Ovary (tissue), 9 donors: ENCODE measurements around the gene S100A14. TPM values are rescaled to one million over a fixed set of nuclear protein-coding genes. Genes with fewer than 3 reads are reported as not detected.

Experiments
- DNase-seq, 5 donors: peaks; one replicate each; pipeline ENCODE4 v3.0.0-alpha.2; 2019 to 2020
- H3K27ac ChIP-seq, 2 donors: fragments of 200-600 bp; one replicate each; pipeline versions ENCODE4 v1.5.1 to v1.8.0; 2019 to 2022
- H3K27me3 ChIP-seq: fragments of 200-600 bp; one replicate; pipeline ENCODE4 v1.8.0; 2022
- H3K36me3 ChIP-seq: fragments of 200-600 bp; sonication (generic); one replicate; pipeline ENCODE4 v1.5.1; 2019
- H3K4me1 ChIP-seq: one replicate; pipeline ENCODE4 v1.8.1; 2013; ENCODE audit warnings: mild to moderate bottlenecking, moderate library complexity; ENCODE audit not compliant: insufficient read depth
- H3K4me3 ChIP-seq: fragments of 200-600 bp; sonication (generic); one replicate; pipeline ENCODE4 v1.5.1; 2017
- H3K9me3 ChIP-seq, 2 donors: fragments of 200-600 bp in 1 of 2; sonication (generic) in 1 of 2; one replicate each; pipeline versions ENCODE4 v1.5.1 to v1.8.1; 2013 to 2019; ENCODE audit warnings: mild to moderate bottlenecking in 1 of 2, moderate library complexity in 1 of 2
- EP300 ChIP-seq: sonication (generic); formaldehyde crosslinking; IDR thresholded peaks from one replicate; pipeline ENCODE4 v1.6.1; 2017; ENCODE audit warnings: antibody characterized with exemption
- POLR2A ChIP-seq: fragments of 450-650 bp; IDR thresholded peaks from one replicate; pipeline ENCODE4 v1.6.1; 2017; ENCODE audit warnings: antibody characterized with exemption, mild to moderate bottlenecking, moderate library complexity
- whole genome bisulfite sequencing, 3 donors: extraction: QIAGEN DNeasy Blood & Tissue Kit in 1 of 3; methylation state at CpG; one replicate each; pipeline versions ENCODE4 v1.1.5 to v1.1.7; 2013 to 2017; 5-methylcytosine and 5-hydroxymethylcytosine counted together
- intact Hi-C, 4 donors: fragments of 100-400 bp; cut with DNase I; formaldehyde crosslinking; loops; one replicate each; pipeline versions ENCODE4 v1.11.0 to v1.15.1; 2022 to 2023
- polyA plus RNA-seq, 2 donors: library from polyadenylated mRNA; stranded (reverse); fragments of 200-250 nt in 1 of 2; fragments of 350-450 nt in 1 of 2; fragmentation: Illumina TruSeq in 1 of 2; extraction: RNeasy Lipid Tissue Mini Kit (QIAGEN cat#74804) in 1 of 2; gene quantifications; one replicate each; pipeline ENCODE4 v1.2.3, GENCODE V29; 2013 to 2014
- total RNA-seq, 7 donors: library from RNA; depleted of rRNA in 2 of 7; stranded (reverse); fragments of >200 nt in 2 of 7; fragmentation: NEBNext Ultra II Directional in 3 of 7; extraction: Animal tissue kit (Norgen Biotek cat#: 25700) in 3 of 7; gene quantifications; one replicate each; pipeline versions ENCODE4 v1.1.0 to v1.2.4, GENCODE V29; 2016 to 2023
- TF ChIP-seq, protein P1 (sequence below), 3 donors: fragments of 450-650 bp in 2 of 3; fragments of 200-600 bp in 1 of 3; IDR thresholded peaks; one replicate each; pipeline versions ENCODE4 v1.5.1 to v1.8.0; 2016 to 2022; ENCODE audit warnings: antibody characterized with exemption in 3 of 3, mild to moderate bottlenecking in 1 of 3
- donor health status: DM: no; HTN: no; CAD: no; lungs with moderate emphysema.
- donor health status: DM: no; HTN: no; CAD: no.
- donor health status: Bipolar disorder and iron deficiency.
- donor health status: DM: yes; HTN: yes; CAD: no.
- donor health status: DM: no; HTN: no; CAD: no.
- donor health status: DM: yes; HTN: yes; CAD: no.

The S100A14 gene
- total and polyA plus RNA-seq, 9 donors: 0.40 to 19.8 (median 2.1) TPM; not detected in 2

DNA sequence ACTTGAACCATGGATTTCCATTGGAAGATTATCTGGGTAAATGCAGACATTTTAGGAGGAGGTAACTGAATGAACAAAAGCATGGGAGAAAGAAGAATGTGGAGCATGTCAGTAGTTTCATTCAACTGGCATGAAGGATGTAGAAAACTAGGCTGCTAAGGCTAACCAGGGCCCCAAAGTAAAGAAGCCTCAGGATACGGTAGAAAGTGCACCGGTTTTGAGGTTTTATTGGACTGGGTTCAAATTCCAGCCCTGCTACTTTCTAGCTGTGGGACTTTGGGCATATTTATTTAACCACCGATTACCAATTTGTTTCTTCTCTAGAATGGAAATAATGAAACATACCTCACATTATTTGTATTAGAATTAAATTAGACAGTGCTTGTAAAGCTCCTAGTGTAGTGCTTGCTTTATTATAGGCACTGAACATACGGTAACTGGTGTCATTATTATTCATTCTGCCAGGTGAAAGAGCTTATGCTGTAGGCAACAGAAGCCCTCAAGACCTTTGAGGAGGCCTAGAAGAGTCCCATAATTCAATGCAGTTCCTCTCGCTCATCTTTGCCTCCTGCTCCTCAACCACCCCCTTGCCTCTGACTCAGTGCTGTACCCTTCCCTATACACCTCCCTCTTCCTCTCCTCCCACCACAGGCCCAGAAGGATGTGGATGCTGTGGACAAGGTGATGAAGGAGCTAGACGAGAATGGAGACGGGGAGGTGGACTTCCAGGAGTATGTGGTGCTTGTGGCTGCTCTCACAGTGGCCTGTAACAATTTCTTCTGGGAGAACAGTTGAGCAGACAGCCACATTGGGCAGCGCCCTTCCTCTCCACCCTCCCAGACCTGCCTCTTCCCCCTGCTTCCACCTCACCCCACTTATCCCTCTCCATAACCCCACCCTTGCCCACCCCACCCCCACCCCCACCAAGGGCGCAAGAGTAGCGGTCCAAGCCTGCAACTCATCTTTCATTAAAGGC, 15.2 kb upstream of the S100A14 start:
- H3K4me3 ChIP-seq: no peak overlapping the region
- H3K36me3 ChIP-seq: no peaks in the 10 kb centered on the region
- intact Hi-C loops: loop anchor here in 1 of 4 donors (10.0 kb wide), 1 partner anchor 117 kb away; no protein-coding TSS in a partner anchor
- WGBS, 3 donors: 79 to 81% (median 80%) methylated on average over 10 of the region's 10 CpGs
- TF ChIP-seq, protein P1, sequence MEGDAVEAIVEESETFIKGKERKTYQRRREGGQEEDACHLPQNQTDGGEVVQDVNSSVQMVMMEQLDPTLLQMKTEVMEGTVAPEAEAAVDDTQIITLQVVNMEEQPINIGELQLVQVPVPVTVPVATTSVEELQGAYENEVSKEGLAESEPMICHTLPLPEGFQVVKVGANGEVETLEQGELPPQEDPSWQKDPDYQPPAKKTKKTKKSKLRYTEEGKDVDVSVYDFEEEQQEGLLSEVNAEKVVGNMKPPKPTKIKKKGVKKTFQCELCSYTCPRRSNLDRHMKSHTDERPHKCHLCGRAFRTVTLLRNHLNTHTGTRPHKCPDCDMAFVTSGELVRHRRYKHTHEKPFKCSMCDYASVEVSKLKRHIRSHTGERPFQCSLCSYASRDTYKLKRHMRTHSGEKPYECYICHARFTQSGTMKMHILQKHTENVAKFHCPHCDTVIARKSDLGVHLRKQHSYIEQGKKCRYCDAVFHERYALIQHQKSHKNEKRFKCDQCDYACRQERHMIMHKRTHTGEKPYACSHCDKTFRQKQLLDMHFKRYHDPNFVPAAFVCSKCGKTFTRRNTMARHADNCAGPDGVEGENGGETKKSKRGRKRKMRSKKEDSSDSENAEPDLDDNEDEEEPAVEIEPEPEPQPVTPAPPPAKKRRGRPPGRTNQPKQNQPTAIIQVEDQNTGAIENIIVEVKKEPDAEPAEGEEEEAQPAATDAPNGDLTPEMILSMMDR (IDR thresholded peaks at IDR 0.05): no peak
- TF ChIP-seq EP300 (no peak), POLR2A (no peak)
- peaks cover 7% of the 10 kb centered on the region for H3K4me1 ChIP-seq
- peak in 1 of 5 donors; percentile 26 for DNase-seq
- no peaks in the 10 kb centered on the region for H3K27me3 ChIP-seq
- H3K9me3 ChIP-seq: no peaks in the 10 kb centered on the region
- H3K27ac ChIP-seq: no peak overlapping the region

DNA sequence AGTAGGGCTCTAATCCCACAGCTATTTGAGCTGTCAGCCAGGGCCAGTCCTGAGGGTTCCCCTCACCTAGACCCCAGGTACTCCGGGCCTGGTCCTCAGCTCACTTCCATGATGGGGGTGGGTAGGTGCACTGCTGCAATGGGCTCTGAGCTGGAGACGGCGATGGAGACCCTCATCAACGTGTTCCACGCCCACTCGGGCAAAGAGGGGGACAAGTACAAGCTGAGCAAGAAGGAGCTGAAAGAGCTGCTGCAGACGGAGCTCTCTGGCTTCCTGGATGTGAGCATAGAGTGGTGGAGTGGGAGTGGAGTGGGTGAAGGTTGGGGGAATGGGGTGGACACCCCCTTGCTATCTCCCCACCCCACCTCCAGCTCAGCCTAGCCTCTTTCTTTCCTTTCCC, 14.3 kb upstream of the S100A14 start:
- H3K27me3 ChIP-seq: no peaks in the 10 kb centered on the region
- H3K9me3 ChIP-seq: no peaks in the 10 kb centered on the region
- H3K4me1 ChIP-seq: peaks cover 3% of the 10 kb centered on the region
- intact Hi-C loops: loop anchor here in 1 of 4 donors (10.0 kb wide), 1 partner anchor 116 kb away; no protein-coding TSS in a partner anchor
- 85 to 91% (median 89%) methylated on average over 7 of the region's 7 CpGs for WGBS, 3 donors
- no peak overlapping the region for H3K27ac ChIP-seq
- no peak overlapping the region for H3K4me3 ChIP-seq
- H3K36me3 ChIP-seq: no peaks in the 10 kb centered on the region
- DNase-seq: no peak
- TF ChIP-seq, protein P1 (IDR thresholded peaks at IDR 0.05): no peak
- TF ChIP-seq POLR2A: no peak
- TF ChIP-seq EP300: no peak

DNA sequence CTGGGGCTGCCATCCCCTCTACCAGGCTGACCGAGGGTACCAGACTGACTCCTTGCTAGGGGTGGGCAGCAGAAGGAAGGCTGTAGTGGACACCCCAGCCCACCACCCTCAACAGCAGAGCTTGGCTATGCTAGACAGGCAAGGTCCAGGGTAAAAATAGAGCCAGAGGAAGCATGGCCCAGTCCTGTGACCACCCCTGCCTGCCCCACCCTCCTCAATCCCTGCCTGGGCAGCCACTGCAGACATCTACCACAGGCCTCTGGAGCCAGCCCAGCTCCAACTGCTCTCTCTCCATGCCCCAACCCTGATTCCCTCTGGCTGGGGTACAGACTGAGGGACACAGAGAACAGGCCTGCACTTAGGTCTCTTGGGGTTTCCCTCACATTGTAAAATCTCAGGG, 13.8 kb upstream of the S100A14 start:
- intact Hi-C loops: loop anchor here in 2 of 4 donors (10.0 kb wide), 2 partner anchors 55 to 115 kb away; no protein-coding TSS in a partner anchor
- no peaks in the 10 kb centered on the region for H3K27me3 ChIP-seq
- TF ChIP-seq POLR2A (no peak), EP300 (no peak)
- TF ChIP-seq, protein P1 (IDR thresholded peaks at IDR 0.05): no peak
- no peak overlapping the region for H3K4me3 ChIP-seq
- H3K27ac ChIP-seq: no peak overlapping the region
- peaks cover 3% of the 10 kb centered on the region for H3K4me1 ChIP-seq
- no peak for DNase-seq
- H3K9me3 ChIP-seq: no peaks in the 10 kb centered on the region
- H3K36me3 ChIP-seq: no peaks in the 10 kb centered on the region
- WGBS, 3 donors: 67 to 94% (median 92%) methylated on average over 1 of the region's 1 CpG

DNA sequence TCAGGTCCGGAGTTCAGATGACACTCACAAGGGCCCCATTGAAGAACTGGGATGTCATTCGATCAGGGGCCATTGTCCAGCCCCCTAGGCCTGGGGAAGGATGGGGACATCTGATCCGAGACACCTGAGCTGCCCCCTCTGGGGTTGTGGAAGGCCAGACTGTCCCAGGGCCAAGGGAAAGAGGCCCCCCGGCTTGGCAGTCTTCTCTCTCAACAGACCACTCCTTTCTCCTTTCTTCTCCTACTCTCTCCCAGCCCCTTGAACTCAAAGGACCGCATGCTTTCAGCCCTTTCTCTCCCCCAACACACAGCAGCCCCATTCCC, 13.2 kb upstream of the S100A14 start:
- WGBS, 3 donors: 71 to 78% (median 77%) methylated on average over 5 of the region's 5 CpGs
- Histone ChIP-seq H3K9me3 (no peaks in the 10 kb centered on the region), H3K4me1 (peaks cover 3% of the 10 kb centered on the region), H3K4me3 (no peak overlapping the region), H3K27me3 (no peaks in the 10 kb centered on the region), H3K27ac (no peak overlapping the region), H3K36me3 (no peaks in the 10 kb centered on the region)
- TF ChIP-seq, protein P1 (IDR thresholded peaks at IDR 0.05): no peak
- TF ChIP-seq POLR2A: no peak
- no peak for TF ChIP-seq EP300
- intact Hi-C loops: loop anchor here in 1 of 4 donors (10.0 kb wide), 1 partner anchor 55 kb away; no protein-coding TSS in a partner anchor
- DNase-seq: peak in 1 of 5 donors; percentile 18
